A549 treated with Hydrocortisone at 1 μM for 4 hours (cell line): ENCODE data around the gene OR2L8. TPM values are rescaled to one million over a fixed set of nuclear protein-coding genes. Genes with fewer than 3 reads are reported as not detected.

Experiments used
- total RNA-seq: library from RNA; stranded (reverse); fragments of 200-300 nt; extraction: Qiagen RNA extraction; gene quantifications from 5 replicates; pipeline ENCODE4 v1.2.3, GENCODE V29; 2022

Gene OR2L8, protein sequence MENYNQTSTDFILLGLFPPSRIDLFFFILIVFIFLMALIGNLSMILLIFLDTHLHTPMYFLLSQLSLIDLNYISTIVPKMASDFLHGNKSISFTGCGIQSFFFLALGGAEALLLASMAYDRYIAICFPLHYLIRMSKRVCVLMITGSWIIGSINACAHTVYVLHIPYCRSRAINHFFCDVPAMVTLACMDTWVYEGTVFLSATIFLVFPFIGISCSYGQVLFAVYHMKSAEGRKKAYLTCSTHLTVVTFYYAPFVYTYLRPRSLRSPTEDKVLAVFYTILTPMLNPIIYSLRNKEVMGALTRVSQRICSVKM
- total RNA-seq, result not detected in 5 replicates

DNA sequence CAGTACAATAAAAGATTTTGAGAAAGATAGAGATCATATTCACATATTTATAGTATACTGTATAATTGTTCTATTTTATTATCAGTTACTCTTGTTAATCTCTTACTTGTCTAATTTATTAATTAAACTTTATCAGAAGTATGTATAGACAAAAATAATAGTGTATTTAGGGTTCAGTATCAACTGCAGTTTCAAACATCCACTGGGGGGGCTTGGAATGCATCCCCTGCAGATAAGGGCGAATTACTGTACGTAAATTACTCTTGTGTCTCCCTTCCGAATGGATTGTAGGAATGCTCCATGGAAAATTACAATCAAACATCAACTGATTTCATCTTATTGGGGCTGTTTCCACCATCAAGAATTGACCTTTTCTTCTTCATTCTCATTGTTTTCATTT is at the start of gene OR2L8:
OR2L8 (plus strand) TSS at position 301 of the 400 bp plus-strand sequence; CDS start at position 301, 0 bp downstream.

DNA sequence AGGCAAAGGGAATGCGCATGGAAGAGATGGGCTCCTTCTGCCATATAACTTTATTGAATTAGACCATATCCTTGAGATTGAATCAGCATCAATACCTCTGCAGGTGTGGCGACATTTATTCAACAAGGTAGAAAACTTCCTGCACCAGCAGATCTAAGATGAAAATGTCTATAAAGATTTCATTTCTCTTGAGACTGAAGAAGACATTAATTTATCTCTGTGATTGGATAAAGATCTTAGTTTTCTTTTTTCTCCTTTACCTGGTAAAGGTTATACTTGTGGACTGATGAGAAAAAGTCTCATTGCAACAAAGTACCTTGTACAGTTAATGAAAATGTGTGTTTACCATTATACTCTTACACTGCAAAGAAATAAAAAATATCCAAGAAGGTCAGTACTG is 28.7 kb upstream of the OR2L8 start, which contains the start of gene OR2T8:
OR2T8 (plus strand) TSS at position 301 of the 400 bp plus-strand sequence. CDS start 766 bp downstream, outside the sequence.

DNA sequence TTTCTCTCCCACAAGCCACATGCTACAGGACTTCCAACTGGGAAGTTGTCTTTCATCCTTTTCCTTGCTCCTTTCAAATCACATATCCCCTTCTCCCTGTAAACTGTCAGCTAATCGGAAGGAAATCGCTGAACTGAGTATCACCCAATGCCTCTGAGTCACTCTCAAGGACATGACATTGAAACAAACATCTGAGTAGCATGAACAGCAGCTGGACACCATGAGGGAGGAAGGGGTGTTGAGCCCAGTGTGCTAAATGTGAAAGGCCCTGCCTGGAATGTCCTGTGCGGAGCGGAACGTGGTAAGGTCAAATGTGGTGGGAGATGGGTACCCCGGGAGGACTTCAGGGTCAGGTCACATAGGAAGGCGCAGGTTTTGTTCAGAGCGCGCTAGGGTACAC is 23.8 kb upstream of the OR2L8 start, which contains the start of gene OR2AJ1:
OR2AJ1 (plus strand) TSS at position 22 of the 400 bp plus-strand sequence. CDS start 8,880 bp downstream, outside the sequence.

DNA sequence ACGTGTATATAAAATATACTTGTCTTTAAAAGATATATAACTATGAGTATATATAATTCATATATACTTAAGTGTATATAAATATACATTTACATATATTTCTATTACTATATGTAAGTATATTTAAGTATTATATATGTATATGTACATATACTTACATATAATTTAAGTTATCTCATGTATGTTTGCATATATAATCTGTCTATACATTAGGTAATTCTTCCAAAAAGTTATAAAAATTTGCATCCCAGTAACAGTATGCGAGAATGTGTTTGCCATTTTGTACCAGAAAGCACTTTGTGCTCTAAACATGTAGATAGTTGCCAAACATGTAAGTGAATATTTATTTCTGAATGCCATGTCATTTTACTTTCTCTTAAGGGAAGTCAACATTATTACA is 16.3 kb downstream of the OR2L8 start, which contains the start of gene OR2AK2:
OR2AK2 (plus strand) TSS at position 301 of the 400 bp plus-strand sequence. CDS start 144 bp downstream, outside the sequence.

Other genes starting within 250 kb of the OR2L8 start
- gene OR6F1, start 232.2 kb upstream of the OR2L8 start, total RNA-seq, result not detected in 5 replicates
- not detected in 5 replicates for gene OR14K1, start 210.2 kb upstream of the OR2L8 start, total RNA-seq
- gene OR14A2, start 200.7 kb upstream of the OR2L8 start, total RNA-seq, result not detected in 5 replicates
- not detected in 5 replicates for gene OR1C1, start 188.3 kb upstream of the OR2L8 start, total RNA-seq
- gene OR14A16, start 124.7 kb upstream of the OR2L8 start, total RNA-seq, result not detected in 5 replicates
- not detected in 5 replicates for gene OR11L1, start 107.0 kb upstream of the OR2L8 start, total RNA-seq
- gene TRIM58, start 91.7 kb upstream of the OR2L8 start, total RNA-seq, result not detected in 5 replicates
- gene OR2W3, start 53.3 kb upstream of the OR2L8 start, total RNA-seq, result not detected in 5 replicates
- not detected in 5 replicates for gene OR2T8, start 28.6 kb upstream of the OR2L8 start, total RNA-seq
- not detected in 5 replicates for gene OR2AJ1, start 24.0 kb upstream of the OR2L8 start, total RNA-seq
- gene OR2AK2, start 16.4 kb downstream of the OR2L8 start, total RNA-seq, result not detected in 5 replicates
- gene OR2L5, start 64.8 kb downstream of the OR2L8 start, total RNA-seq, result not detected in 5 replicates
- not detected in 5 replicates for gene OR2L2, start 81.2 kb downstream of the OR2L8 start, total RNA-seq
- gene OR2L3, start 98.0 kb downstream of the OR2L8 start, total RNA-seq, result not detected in 5 replicates
- gene OR2L13, start 146.3 kb downstream of the OR2L8 start, total RNA-seq, result not detected in 5 replicates
- not detected in 5 replicates for gene OR2M5, start 196.3 kb downstream of the OR2L8 start, total RNA-seq
- not detected in 5 replicates for gene OR2M2, start 226.0 kb downstream of the OR2L8 start, total RNA-seq
- not detected in 5 replicates for gene OR2M3, start 248.4 kb downstream of the OR2L8 start, total RNA-seq